Upper lobe of right lung (tissue), 1 donor: ENCODE measurements around the gene MARK4. TPM values are rescaled to one million over a fixed set of nuclear protein-coding genes. Genes with fewer than 3 reads are reported as not detected.

Experiments
- ATAC-seq: fragments of 200-7000 bp; cut with Tn5 transposase; one replicate; pipeline ENCODE4 v1.9.1; 2020; ENCODE audit warnings: mild to moderate bottlenecking, moderate library complexity
- DNase-seq: peaks from one replicate; pipeline ENCODE4 v3.0.0-alpha.2; 2020
- H3K27ac ChIP-seq: fragments of 200-600 bp; one replicate; pipeline ENCODE4 v1.8.0; 2022
- H3K27me3 ChIP-seq: fragments of 200-600 bp; one replicate; pipeline ENCODE4 v1.8.0; 2022; ENCODE audit warnings: mild to moderate bottlenecking
- H3K36me3 ChIP-seq: fragments of 200-600 bp; one replicate; pipeline ENCODE4 v1.8.0; 2022
- H3K4me1 ChIP-seq: fragments of 200-600 bp; one replicate; pipeline ENCODE4 v1.8.0; 2022
- H3K4me3 ChIP-seq: fragments of 200-600 bp; one replicate; pipeline ENCODE4 v1.8.0; 2022; ENCODE audit warnings: mild to moderate bottlenecking
- H3K9me3 ChIP-seq: fragments of 200-600 bp; one replicate; pipeline ENCODE4 v1.8.0; 2022
- intact Hi-C: fragments of 100-400 bp; cut with DNase I; formaldehyde crosslinking; loops from one replicate; pipeline ENCODE4 v1.11.0; 2022
- total RNA-seq: library from RNA; stranded (reverse); fragmentation: NEBNext Ultra II Directional; extraction: Animal tissue kit (Norgen Biotek cat#: 25700); gene quantifications from one replicate; pipeline ENCODE4 v1.2.1, GENCODE V29; 2021
- TF ChIP-seq, protein P1 (sequence below): fragments of 200-600 bp; IDR thresholded peaks from one replicate; pipeline ENCODE4 v1.8.0; 2022; ENCODE audit warnings: antibody characterized with exemption
- donor health status: DM: no; HTN: yes; CAD: no; lungs with severe emphysema.

Gene MARK4
- total RNA-seq, 1 donor from 2014 or later = 30.0 TPM

GRCh38 chr19:45244133-45244794 is 6.8 kb upstream of the MARK4 start:
- DNase-seq (no peak), ATAC-seq (no peak)
- no peak overlapping the region for H3K27ac ChIP-seq
- H3K27me3 ChIP-seq = no peaks in the 10 kb centered on the region
- H3K36me3 ChIP-seq = no peaks in the 10 kb centered on the region
- no peaks in the 10 kb centered on the region for H3K4me1 ChIP-seq
- intact Hi-C loops = no loop called here
- TF ChIP-seq, protein P1, sequence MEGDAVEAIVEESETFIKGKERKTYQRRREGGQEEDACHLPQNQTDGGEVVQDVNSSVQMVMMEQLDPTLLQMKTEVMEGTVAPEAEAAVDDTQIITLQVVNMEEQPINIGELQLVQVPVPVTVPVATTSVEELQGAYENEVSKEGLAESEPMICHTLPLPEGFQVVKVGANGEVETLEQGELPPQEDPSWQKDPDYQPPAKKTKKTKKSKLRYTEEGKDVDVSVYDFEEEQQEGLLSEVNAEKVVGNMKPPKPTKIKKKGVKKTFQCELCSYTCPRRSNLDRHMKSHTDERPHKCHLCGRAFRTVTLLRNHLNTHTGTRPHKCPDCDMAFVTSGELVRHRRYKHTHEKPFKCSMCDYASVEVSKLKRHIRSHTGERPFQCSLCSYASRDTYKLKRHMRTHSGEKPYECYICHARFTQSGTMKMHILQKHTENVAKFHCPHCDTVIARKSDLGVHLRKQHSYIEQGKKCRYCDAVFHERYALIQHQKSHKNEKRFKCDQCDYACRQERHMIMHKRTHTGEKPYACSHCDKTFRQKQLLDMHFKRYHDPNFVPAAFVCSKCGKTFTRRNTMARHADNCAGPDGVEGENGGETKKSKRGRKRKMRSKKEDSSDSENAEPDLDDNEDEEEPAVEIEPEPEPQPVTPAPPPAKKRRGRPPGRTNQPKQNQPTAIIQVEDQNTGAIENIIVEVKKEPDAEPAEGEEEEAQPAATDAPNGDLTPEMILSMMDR = no peak
- peak overlapping the region; percentile 42 for H3K4me3 ChIP-seq
- no peaks in the 10 kb centered on the region for H3K9me3 ChIP-seq

DNA sequence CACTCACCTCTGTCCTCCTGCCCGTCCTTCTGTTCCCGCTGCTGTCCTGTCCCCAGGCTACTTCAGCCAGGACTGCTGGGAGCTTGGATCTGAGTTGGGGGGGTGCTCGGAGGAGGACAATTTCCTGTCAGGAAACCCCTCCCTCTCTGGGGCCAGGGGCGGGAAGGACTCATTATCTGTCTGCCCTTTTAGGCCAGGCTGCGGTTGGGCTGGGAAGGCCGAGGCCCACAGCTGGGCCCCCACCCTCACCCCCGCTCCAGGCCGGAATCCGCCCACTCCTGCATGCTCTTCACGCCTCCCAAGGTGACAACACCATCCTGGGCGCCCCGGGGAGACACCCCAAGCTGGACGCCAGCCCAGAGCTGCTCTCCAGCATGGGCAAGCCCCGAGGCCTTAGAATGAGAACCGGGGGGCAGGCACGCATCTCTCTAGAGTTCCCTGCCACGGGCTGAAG is 5.7 kb upstream of the MARK4 start, which contains the start of gene EXOC3L2:
Gene EXOC3L2 (minus strand): TSS at position 74 of the 454 bp plus-strand sequence. CDS start 6,362 bp downstream, outside the sequence.
- Histone ChIP-seq H3K27me3 (no peaks in the 10 kb centered on the region), H3K9me3 (no peaks in the 10 kb centered on the region), H3K36me3 (no peaks in the 10 kb centered on the region), H3K4me1 (peaks cover 3% of the 10 kb centered on the region), H3K27ac (peak within 1 kb of the TSS; percentile 30), H3K4me3 (peak within 1 kb of the TSS; percentile 42)
- ATAC-seq (peak; percentile 49), DNase-seq (no peak)
- intact Hi-C loops = no loop called here
- TF ChIP-seq, protein P1 = no peak

DNA sequence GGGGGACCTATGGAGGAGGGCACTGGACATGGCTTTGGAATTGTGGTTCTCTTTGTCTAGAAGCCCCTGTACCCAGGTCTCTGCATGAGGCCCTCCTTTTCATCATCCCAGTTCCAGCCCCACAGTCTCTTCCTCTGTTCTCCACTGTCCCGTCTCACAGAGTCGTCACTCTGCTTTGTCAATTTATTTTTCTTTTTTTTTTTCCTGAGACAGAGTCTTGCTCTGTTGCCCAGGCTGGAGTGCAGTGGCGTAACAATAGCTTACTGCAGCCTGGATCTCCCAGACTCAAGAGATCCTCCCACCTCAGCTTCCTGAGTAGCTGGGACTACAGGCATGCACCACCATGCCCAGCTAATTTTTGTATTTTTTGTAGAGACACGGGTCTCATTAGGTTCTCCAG is 5.2 kb upstream of the MARK4 start:
- peak overlapping the region; percentile 17 for H3K27ac ChIP-seq
- peaks cover 7% of the 10 kb centered on the region for H3K4me1 ChIP-seq
- no peak for ATAC-seq
- H3K4me3 ChIP-seq = no peak overlapping the region
- DNase-seq = no peak
- TF ChIP-seq, protein P1 = no peak
- no peaks in the 10 kb centered on the region for H3K9me3 ChIP-seq
- no peaks in the 10 kb centered on the region for H3K27me3 ChIP-seq
- intact Hi-C loops = no loop called here
- no peaks in the 10 kb centered on the region for H3K36me3 ChIP-seq

GRCh38 chr19:45247136-45247535 is 3.9 kb upstream of the MARK4 start:
- no peaks in the 10 kb centered on the region for H3K36me3 ChIP-seq
- no peak for DNase-seq
- H3K27me3 ChIP-seq = no peaks in the 10 kb centered on the region
- peaks cover 8% of the 10 kb centered on the region for H3K4me1 ChIP-seq
- H3K9me3 ChIP-seq = no peaks in the 10 kb centered on the region
- no peak for ATAC-seq
- H3K4me3 ChIP-seq = no peak overlapping the region
- H3K27ac ChIP-seq = no peak overlapping the region
- intact Hi-C loops = no loop called here
- TF ChIP-seq, protein P1 = no peak

GRCh38 chr19:45249261-45250033 is 1.6 kb upstream of the MARK4 start:
- H3K4me1 ChIP-seq = peaks cover 30% of the 10 kb centered on the region
- no peak overlapping the region for H3K4me3 ChIP-seq
- no peak for ATAC-seq
- H3K27me3 ChIP-seq = no peaks in the 10 kb centered on the region
- TF ChIP-seq, protein P1 = no peak
- H3K27ac ChIP-seq = no peak overlapping the region
- intact Hi-C loops = no loop called here
- H3K9me3 ChIP-seq = no peaks in the 10 kb centered on the region
- no peak for DNase-seq
- H3K36me3 ChIP-seq = no peaks in the 10 kb centered on the region
